HG03159 (cell line): Measurements from ENCODE around the gene MEOX1.
"Not testable (repeated sequence)": the region's sequence is repeated elsewhere in the genome, so short reads cannot be mapped to it uniquely, and the experiment has no call there.

Experiments used
- ATAC-seq: cut with Tn5 transposase; IDR thresholded peaks from one replicate; pipeline ENCODE4 v1.9.1; 2021; ENCODE audit warnings: mild to moderate bottlenecking, moderate library complexity; ENCODE audit not compliant: unreplicated experiment

The MEOX1 gene

DNA sequence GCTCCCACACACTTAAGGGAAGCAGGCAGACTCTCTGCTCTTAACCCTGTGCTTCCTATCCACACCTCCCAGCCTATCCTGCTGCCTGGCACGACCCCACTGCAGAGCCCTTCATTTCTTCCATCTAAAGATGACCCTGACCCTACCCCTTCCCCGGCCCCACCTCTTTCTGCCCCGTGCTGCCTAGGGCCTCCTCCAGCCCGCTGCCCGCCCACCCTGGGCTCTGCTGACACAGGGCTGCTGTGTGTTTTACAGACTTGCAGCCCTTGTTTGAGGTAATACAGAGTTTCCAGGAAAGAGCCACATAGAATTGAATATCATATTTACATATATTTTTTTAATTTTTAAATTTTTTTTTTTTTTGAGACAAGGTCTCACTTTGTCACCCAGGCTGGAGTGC is 42.0 kb downstream of the MEOX1 start:
- no peak for ATAC-seq

DNA sequence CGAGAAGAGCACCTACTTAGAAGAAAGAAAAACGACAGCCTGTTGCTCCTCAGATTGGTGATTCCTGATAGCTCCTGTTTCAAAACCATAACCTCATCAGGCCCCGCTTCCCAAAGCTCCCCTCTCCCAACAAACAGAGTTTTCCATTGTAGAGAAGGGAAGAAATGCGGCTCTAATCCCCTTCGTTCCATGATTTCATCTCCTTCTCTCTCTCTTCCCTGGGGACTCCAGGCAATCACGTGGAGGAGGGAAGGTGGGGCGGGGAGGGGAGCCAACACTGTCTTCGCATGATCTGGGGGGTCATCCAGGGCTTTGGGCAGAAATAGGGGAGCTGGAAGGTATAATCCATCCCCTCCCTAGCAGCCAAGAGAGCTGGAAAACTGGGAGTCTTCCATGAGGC is 43.4 kb downstream of the MEOX1 start:
- ATAC-seq, result no peak

DNA sequence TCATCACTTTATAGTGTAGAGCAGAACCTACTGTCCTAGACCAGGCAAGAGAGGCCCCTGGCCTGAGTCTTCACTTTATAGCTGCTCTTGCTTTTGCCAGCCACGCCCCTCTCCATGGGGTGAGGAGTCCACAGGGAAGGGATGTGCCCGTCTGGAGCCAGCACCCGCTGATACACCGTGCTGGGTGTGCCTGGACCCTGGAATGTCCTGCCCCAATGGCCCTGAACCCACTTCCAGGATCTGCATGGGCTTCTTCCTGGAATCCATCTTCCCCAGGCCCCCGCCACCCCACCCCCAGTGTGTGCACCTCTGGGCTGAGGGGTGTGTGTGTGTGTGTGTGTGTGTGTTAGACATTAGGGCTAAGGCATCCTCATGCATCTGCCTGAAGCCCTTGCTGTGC is 44.9 kb downstream of the MEOX1 start:
- ATAC-seq, result no peak

DNA sequence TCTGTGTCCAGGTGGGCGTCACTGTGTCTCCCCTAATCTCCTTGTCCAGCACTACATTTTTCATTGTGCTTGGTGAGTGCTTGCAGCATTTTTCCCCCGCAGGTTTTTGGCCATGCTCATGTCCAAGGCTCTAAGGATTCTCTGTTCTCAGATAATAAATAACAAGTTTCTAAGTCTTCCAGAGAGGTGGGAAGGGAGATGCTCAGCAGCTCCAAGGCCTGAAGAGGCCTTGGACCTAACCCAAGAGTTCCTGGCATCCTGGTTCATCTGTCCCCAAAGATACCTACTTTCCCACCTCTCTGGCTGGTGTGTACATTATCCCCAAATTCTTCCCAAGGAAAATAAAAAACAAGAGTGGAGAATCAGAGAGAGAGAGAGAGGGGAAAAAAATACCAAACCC is 45.3 kb downstream of the MEOX1 start:
- ATAC-seq, result no peak

DNA sequence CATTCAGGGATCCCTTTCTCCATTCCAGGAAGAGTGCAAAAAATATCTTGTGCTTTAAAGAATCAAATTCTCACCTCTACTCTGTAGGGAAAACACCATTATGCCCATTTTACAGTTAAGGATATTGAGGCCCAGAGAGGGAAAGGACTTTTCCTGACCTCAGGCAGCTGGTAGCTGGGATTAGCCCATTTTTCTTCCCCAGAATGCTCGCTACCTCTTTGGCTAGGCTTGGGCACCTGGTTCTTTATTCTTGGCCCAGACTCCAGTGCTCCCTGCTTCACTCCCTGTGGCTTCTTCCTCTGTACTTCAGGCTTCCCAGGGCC is 45.7 kb downstream of the MEOX1 start:
- ATAC-seq, result no peak

DNA sequence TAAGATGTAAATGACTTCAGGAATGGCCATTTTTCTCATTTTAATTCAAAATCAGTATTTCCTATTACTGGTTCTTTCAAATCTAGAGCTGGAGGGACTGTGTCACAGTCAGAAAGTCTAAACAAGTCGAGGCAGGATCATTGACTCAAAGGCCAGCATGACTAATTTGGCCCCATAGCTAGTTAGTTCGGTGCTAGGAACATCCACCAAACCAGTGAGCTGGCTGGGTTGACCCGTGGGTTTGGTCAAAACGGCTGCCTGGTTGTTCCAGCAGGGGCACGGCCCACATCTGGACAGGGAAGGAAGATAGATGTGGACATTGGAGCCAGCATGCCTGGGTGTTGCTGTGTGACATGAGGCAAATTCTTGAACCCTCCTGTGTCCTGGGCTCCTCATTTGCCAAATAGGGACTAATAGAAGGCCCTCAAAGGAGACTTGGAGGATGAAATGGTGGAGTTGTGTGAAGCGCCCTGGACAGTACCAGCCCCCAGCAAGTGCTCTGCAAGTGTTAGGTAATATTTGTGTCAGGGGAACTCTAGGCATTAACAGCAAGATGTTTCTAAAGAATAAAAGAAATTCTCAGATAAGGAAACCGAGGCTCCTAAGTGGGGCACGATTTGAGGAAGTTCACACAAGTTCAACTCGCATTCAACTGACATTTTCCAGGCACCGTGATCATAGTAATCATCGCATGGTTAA is 46.2 kb downstream of the MEOX1 start:
- ATAC-seq, result no peak

DNA sequence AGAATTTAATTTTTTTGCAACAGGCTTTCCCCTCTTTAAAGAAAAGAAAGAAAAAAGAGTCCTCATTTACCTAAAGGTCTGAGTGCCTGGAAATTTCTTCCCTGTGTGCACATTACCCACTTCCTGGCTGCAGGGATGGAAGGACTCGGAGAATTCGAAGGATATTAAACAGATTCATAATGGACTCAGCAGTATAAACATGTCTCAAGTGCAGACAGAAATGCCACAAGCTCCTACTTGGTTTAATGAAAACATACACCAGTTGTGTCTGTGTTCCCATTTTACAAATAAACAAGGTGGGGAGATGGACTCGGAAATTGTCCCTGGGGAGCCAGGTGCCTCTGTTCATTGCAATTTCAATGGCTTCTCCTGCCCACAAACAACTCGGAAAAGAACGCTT is 47.2 kb downstream of the MEOX1 start:
- no peak for ATAC-seq

DNA sequence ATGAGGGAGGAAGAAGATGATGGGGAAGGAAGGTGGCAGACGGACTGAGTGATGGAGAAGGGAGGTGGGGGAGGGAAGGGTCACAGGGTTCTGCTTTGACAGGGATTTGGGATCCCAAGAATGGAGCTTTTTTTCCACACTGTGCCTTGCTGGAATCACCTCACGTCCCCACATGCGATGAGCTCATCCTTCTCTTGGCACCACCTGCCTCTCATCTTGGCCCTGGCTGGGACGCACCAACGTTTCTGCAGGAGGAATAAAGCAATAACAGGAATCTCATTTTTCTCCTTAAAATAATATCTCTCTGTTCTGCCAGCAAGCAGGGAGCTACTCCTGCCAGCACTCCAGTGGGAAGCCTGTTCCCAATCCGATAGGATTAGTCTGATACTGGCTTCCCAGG is 47.8 kb downstream of the MEOX1 start:
- ATAC-seq, result no peak

DNA sequence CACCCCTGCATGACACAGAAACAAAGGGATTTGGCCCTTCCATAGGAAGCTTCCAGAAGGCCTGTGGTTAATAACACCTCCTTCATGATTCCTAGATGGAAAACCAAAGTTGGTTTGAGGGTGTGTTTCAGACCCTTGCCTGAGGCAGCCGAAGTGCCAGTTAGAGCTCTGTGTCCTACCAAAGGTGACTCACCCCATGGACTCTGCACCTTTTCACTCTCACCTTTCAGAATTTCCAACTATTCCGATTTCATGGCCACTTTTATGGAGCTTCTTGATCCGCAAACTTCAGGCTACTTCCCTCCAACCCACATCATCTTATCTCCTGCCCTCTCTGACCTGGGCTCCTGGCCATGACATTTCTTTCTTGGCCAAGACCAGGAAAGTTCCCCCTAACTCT is 49.2 kb downstream of the MEOX1 start:
- ATAC-seq, result no peak

DNA sequence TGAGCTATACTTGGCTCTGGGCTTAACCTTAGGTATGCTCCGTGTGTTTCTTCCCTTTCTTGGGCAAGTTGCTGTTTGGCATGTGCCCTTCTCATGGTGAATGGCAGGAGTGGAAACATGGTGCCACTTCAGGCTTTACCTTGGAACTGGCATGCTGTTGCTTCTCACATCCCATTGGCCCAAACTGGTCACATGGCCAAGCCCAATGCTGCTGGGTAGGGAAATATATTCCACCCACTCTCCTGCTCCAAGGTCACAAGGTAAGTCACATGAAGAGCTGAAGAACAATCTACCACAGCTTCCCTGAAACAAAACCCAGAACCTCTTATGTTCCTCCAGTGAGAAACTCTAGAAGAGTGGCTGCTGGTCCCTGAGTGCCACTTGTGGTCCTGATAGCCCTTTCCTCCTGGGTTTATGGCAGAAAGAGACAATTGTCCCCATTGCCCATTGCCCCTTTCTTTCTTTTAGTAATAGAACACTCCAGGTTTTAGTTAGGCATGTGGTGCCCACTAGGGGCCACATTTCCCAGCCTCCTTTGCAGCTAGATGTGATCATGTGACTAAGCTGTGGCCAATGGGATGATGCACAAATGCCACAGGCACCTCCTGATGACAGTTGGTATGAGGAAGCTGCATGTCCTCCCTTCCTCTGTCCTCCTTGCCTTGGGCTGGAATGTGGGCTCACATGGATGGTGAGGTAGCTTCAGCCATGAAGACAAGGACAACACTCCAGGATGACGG is 50.3 kb downstream of the MEOX1 start:
- ATAC-seq, result no peak

DNA sequence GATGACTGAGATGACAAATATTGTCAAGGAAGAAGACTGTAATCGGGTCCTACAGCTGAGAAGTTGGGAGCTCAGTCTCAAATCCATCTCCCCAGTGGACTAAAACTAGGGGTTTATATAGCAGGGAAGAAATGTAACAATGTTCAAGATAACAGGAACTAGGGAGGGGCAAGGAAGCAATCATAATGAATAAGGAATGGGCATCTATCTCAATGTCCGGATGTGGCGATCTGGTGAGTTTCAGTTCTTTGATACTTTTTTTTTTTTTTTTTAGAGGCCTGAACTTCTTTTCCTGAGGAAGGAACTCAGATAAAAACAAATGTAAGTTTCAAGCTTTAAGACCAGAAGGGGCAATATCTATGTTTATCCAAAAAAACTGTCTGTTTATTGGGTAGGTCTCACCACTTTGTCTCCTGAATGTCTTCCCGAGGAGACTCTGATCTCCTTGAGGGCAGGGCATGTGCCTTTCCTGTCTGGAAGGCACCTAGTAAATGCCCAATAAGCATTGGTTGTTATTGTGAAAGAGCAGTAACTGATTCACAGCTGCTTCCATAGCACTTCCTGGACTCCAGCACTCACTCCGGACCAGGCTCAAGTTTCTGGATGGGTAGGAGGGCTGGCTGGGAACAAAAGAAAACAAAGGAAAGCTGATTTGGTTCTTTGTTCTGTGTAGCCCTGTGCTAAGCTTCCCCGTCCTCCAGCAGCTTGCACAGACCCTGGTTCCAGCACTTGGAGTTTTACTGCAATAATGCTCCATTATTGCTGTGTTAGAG is 51.9 kb downstream of the MEOX1 start:
- no peak for ATAC-seq

DNA sequence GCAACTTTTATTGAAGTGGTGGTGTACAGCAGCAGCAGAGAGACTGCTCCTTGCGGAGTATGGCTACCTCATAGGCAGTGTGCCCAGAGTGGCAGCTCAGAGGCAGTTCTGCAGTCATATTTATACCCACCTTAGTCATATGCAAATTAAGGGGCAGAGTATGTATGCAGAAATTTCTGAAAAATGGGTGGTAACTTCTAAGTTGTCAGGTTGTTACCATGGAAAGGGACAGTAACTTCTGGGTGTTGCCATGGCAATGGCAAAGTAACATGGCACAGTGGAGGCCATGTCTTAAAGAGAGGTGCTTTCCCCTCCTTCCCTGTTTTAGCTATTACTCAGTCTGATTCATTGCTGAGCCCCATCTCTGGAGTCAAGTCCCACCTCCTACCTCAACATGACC is 53.4 kb downstream of the MEOX1 start:
- ATAC-seq, result no peak

DNA sequence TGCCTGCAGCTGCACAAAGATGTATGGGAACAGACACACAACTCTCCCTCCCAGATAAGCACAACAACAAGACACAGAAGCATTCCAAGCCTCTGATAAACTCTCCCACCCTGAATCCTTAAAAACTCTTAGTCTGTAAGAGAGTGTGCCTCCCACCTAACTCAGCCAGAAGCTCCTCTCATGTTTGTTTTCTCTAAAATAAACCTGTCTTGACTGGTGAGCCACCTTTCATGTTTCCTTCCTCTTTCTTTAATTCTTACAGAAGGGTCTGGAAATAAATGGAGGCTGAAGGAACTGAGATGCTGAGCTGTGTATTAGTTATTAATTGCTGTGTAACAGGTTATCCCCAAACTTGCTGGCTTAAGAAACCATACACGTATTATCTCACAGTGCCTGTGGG is 57.2 kb downstream of the MEOX1 start:
- ATAC-seq, result no peak

DNA sequence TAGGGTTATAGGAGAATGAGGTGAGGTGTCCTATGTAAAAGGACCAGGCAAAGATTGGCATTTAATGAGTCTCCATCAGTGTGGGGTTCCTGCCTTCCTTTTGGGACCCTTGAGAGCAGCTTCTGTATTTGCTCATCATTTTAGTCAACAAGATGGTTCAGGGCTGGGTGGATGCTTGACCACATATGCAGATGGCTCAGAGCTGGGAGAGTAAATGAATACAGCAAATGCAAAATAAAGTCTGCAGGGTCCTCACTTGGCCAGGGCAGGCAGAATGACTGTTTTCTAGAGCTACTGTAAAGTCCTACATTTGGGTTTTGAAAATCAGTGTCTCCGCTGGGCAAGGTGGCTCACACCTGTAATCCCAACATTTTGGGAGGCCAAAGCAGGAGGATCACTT is 58.4 kb downstream of the MEOX1 start:
- no peak for ATAC-seq

DNA sequence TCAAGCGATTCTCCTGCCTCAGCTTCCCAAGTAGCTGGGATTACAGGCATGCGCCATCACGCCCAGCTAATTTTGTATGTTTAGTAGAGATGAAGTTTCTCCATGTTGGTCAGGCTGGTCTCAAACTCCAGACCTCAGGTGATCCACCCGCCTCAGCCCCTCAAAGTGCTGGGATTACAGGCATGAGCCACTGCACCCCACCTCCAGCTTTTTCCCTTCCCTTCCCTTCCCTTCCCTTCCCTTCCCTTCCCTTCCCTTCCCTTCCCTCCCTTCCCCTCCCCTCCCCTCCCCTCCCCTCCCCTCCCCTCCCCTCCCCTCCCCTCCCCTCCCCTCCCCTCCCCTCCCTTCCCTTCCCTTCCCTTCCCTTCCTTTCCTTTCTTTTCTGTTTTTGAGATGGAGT is 59.2 kb downstream of the MEOX1 start:
- ATAC-seq, result not testable (repeated sequence)

DNA sequence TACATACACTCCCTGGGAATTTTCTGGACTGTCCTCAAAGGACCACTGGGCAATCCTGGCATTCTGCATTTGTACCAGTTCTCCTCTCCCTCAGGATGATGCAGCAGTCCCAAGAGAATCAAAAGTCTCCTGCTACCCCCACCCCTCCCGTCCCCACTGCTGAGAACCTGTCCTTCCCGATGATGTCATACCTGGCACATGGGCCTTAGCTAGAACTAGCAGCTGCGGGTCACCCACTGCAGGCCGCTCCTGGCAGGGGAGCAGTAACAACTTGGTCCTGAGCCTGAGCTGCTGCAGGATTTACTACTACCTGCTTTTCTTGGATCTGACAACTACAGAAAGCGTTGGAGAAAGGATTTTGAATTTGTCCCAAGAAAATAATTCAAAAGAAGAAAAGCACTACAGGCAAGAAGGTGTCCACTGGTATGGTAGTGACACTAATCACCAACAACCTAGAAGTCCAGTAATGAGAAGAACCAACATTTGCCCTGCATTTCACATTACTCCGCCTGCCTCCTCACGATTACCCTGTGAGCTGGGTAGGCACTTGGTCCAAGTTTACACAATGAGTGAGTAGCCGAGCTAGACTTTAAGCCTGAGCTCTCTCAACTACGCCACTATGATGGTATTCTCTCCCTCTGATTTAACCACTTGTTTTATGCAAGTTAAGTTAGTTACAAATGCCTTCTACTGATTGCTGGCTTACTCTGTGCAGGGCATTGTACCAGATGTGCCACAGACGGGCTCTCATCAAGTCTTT is 60.3 kb downstream of the MEOX1 start:
- ATAC-seq, result no peak

DNA sequence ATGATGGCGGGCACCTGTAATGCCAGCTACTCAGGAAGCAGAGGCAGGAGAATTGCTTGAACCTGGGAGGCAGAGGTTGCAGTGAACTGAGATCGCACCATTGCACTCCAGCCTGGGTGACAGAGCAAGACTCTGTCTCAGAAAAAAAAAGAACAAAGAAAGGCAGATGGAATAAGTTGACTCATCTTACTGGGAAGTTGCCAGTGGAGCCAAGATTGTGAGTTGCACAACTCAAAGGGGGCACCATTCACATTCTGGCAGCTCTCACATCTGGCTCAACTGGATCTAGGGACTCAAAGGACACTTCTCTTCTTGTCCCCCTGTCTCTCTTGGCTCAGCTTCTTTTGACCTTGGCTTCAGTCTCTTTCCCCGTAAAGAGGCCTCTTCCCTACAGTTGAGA is 61.9 kb downstream of the MEOX1 start:
- ATAC-seq, result no peak

DNA sequence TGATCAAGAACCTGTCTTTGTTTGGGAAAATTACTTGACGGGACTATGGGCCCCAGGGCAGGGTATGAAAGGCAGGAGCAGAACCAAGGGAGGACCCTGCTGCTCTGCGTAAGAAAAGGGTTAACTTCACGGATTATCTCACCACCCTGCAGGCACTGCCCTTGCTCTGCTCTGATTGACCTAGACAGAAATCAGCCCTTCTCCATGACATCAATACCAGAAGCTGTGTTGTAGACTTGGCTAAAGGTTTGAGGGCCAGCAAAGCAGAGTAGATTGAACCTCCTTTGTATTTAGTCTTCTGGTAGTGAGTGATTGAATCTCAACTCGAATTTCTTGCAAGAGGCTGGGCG is 62.7 kb downstream of the MEOX1 start:
- ATAC-seq, result no peak

DNA sequence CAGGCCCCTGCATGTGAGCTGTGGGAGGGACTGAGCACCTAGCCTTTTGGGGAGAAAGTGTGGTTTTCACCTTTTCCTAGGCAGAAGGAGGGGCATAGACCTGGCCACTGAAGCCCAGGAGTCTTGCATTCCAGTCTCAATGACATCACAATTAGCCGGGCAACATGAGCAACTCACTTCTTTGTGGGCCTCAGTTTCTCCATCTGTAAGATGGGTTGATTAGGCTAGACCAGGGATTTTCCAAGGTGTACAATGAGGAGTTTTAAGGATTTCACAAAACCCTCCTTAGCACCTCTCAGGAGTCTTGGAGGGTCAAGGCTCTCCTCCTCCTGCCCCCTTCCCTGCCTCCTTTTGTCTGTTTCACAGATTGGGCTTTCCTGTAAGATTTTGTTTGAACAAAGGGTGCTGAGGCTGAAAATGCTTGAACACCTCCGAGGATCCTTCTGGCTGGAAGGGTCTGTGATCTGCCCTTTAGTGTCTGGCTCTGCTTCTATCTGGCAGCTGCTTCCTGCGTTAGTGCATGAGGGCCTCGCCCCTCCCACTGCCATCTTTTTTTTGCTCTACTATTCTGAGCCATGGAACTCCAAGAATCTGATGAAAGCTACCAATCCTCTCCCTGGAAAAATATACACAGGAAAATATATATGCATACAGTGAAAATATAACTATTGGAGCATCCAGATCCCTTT is 63.2 kb downstream of the MEOX1 start:
- no peak for ATAC-seq

DNA sequence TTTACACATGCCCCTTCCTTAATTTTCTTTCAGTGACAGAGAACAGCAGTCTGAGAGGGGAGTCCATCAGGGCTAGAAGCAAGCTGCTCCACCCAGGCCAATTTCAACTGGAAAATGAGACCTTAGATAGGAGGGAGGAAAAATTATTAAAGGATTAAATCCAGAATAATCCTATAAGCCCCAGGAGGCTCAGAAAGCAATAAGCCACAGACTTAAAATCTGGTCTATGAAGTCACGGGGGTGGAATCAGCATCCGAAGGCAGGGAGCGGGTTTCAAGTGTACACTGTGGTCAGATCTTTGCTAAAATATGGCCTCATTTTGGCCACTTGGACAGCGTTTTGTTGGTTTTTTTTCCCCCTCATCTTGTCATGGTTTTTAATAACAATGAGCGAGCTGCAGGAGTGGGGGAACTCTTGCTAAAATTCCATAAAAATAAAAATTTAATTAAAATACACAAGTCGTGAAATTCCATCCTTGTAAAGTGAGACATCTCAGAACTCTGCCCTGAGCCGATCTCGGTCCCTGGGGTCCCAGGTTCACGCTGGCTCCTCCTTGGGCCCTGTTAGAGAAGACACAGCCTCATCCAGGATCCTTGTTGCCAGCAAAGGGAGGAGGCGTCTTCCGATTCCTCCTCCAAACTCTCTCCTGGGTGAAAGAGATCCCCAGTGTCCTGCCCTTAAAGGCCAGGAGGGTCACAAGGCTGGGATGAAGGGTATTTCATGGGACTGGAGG is 63.9 kb downstream of the MEOX1 start:
- ATAC-seq, result no peak
